ENCODE results near the gene MSL2. TPM values are rescaled to one million over a fixed set of nuclear protein-coding genes. Genes with fewer than 3 reads are reported as not detected.
A peak's percentile ranks its signal among the peaks of the same experiment; 100 is the strongest.

Gene MSL2
- total and polyA plus RNA-seq, 2 donors from 2014 or later, result 7.2 to 37.1 TPM

- FAIRE-seq (no peak), DNase-seq (no peak)
- intact Hi-C loops (cut with DNase I), result no loop called here
- Histone ChIP-seq H3K36me3 (ENCODE audit: control insufficient read depth in 2 of 3, insufficient read depth in 3 of 3, low read length in 3 of 3) (peaks cover 3 to 15% (median 3%) of the 10 kb centered on the region in 3 donors), H3K4me1 (ENCODE audit: control insufficient read depth in 2 of 3, insufficient read depth in 2 of 3, low read depth in 1 of 3, low read length in 3 of 3) (no peaks in the 10 kb centered on the region), H3K27ac (ENCODE audit: low read depth in 2 of 2, low read length in 2 of 2) (no peak overlapping the region), H3K4me3 (ENCODE audit: low read length in 3 of 3) (no peak overlapping the region), H3K27me3 (ENCODE audit: control insufficient read depth, insufficient read depth, low read length) (no peaks in the 10 kb centered on the region), H3K9me3 (ENCODE audit: control insufficient read depth in 2 of 3, insufficient read depth in 1 of 3, low read length in 3 of 3) (no peaks in the 10 kb centered on the region), H3K9ac (ENCODE audit: low read length in 3 of 3) (no peak overlapping the region)
- TF ChIP-seq CTCF (IDR thresholded peaks at IDR 0.05; ENCODE audit: borderline replicate concordance, extremely low read depth, insufficient read depth), result no peak
These were observed 81.7 kb downstream of the MSL2 start for GRCh38 chr3:136114421-136114820.

GRCh38 chr3:136110481-136110880 lies 85.7 kb downstream of the MSL2 start:
- DNase-seq (no peak), FAIRE-seq (no peak)
- Histone ChIP-seq H3K27ac (ENCODE audit: low read depth in 2 of 2, low read length in 2 of 2) (no peak overlapping the region), H3K4me3 (ENCODE audit: low read length in 3 of 3) (no peak overlapping the region), H3K36me3 (ENCODE audit: control insufficient read depth in 2 of 3, insufficient read depth in 3 of 3, low read length in 3 of 3) (peaks cover 3 to 15% (median 6%) of the 10 kb centered on the region in 3 donors), H3K27me3 (ENCODE audit: control insufficient read depth, insufficient read depth, low read length) (no peaks in the 10 kb centered on the region), H3K9me3 (ENCODE audit: control insufficient read depth in 2 of 3, insufficient read depth in 1 of 3, low read length in 3 of 3) (no peaks in the 10 kb centered on the region), H3K4me1 (ENCODE audit: control insufficient read depth in 2 of 3, insufficient read depth in 2 of 3, low read depth in 1 of 3, low read length in 3 of 3) (no peaks in the 10 kb centered on the region), H3K9ac (ENCODE audit: low read length in 3 of 3) (no peak overlapping the region)
- TF ChIP-seq CTCF (IDR thresholded peaks at IDR 0.05; ENCODE audit: borderline replicate concordance, extremely low read depth, insufficient read depth), result no peak
- intact Hi-C loops (cut with DNase I), result no loop called here

GRCh38 chr3:136109499-136109898 lies 86.6 kb downstream of the MSL2 start:
- Histone ChIP-seq H3K9ac (ENCODE audit: low read length in 3 of 3) (no peak overlapping the region), H3K27me3 (ENCODE audit: control insufficient read depth, insufficient read depth, low read length) (no peaks in the 10 kb centered on the region), H3K4me1 (ENCODE audit: control insufficient read depth in 2 of 3, insufficient read depth in 2 of 3, low read depth in 1 of 3, low read length in 3 of 3) (no peaks in the 10 kb centered on the region), H3K9me3 (ENCODE audit: control insufficient read depth in 2 of 3, insufficient read depth in 1 of 3, low read length in 3 of 3) (no peaks in the 10 kb centered on the region), H3K36me3 (ENCODE audit: control insufficient read depth in 2 of 3, insufficient read depth in 3 of 3, low read length in 3 of 3) (peaks cover 3 to 17% (median 6%) of the 10 kb centered on the region in 3 donors), H3K27ac (ENCODE audit: low read depth in 2 of 2, low read length in 2 of 2) (no peak overlapping the region), H3K4me3 (ENCODE audit: low read length in 3 of 3) (no peak overlapping the region)
- FAIRE-seq (peak; percentile 59), DNase-seq (no peak)
- TF ChIP-seq CTCF (IDR thresholded peaks at IDR 0.05; ENCODE audit: borderline replicate concordance, extremely low read depth, insufficient read depth), result no peak
- intact Hi-C loops (cut with DNase I), result no loop called here

GRCh38 chr3:136106101-136106500 lies 90.0 kb downstream of the MSL2 start:
- no peaks in the 10 kb centered on the region for H3K27me3 ChIP-seq (ENCODE audit: control insufficient read depth, insufficient read depth, low read length)
- FAIRE-seq, result no peak
- intact Hi-C loops (cut with DNase I), result no loop called here

More at GRCh38 chr3:136106101-136106500, 90.0 kb downstream of the MSL2 start:
- Histone ChIP-seq H3K9ac (ENCODE audit: low read length in 3 of 3) (no peak overlapping the region), H3K27ac (ENCODE audit: low read depth in 2 of 2, low read length in 2 of 2) (no peak overlapping the region), H3K9me3 (ENCODE audit: control insufficient read depth in 2 of 3, insufficient read depth in 1 of 3, low read length in 3 of 3) (no peaks in the 10 kb centered on the region), H3K36me3 (ENCODE audit: control insufficient read depth in 2 of 3, insufficient read depth in 3 of 3, low read length in 3 of 3) (peaks cover 0 to 25% (median 2%) of the 10 kb centered on the region in 3 donors), H3K4me3 (ENCODE audit: low read length in 3 of 3) (no peak overlapping the region), H3K4me1 (ENCODE audit: control insufficient read depth in 2 of 3, insufficient read depth in 2 of 3, low read depth in 1 of 3, low read length in 3 of 3) (no peaks in the 10 kb centered on the region)
- no peak for DNase-seq
- no peak for TF ChIP-seq CTCF (IDR thresholded peaks at IDR 0.05; ENCODE audit: borderline replicate concordance, extremely low read depth, insufficient read depth)

Measured in kidney (tissue), 14 donors.